ENCODE measurements around the gene ELOVL5.
"Not testable (repeated sequence)": the region's sequence is repeated elsewhere in the genome, so short reads cannot be mapped to it uniquely, and the experiment has no call there.

Gene ELOVL5
- total RNA-seq, result 82.2 to 109 (median 94.1) reads per million in 4 experiments

DNA sequence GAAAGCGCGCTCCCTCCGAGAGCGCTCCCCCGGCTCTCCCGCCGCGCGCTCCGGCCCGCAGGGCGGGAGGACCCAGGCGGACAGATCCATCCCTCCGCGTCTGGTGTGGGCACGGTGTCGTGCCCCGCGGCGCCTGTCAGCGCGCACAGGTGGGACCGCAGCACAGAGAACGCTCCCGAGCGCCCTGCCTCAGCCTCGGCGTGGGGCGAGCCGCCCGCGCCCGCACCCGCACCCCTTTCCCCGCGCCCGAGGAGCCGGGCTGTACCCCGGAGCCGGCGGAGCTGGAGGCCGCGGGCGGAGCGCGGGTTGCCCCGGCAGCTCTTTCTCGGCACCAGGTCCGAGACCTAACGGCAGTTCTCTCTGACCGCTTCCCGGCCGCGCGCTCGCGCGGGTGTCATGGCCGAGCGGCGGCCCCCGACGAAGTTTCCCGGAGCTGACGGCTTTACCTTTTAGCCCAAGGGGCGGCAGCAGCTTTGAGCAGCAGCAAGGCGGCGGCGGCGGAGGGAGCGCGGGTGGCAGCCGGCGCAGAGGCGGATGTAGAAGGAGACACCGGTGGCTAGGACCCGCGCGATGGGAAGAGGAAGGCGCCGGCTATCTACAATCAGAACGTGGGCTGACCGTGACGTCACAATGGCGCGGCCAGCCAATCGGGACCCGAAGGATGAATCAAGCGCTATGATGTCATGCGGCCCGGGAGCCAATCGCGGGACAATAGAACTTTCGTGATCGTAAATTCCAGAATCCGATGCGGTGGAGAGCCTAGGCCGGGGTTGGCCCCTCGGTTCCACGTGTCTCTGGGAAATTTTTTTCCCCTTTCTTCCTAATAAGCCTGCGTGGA, at the start of gene ELOVL5:
Gene ELOVL5 (minus strand): TSS at position 580 of the 838 bp plus-strand sequence. CDS start 53,251 bp downstream, outside the sequence.
- peak; percentile 97 for DNase-seq

GRCh38 chr6:53397283-53397682, 48.5 kb upstream of the ELOVL5 start:
- DNase-seq, result no peak

DNA sequence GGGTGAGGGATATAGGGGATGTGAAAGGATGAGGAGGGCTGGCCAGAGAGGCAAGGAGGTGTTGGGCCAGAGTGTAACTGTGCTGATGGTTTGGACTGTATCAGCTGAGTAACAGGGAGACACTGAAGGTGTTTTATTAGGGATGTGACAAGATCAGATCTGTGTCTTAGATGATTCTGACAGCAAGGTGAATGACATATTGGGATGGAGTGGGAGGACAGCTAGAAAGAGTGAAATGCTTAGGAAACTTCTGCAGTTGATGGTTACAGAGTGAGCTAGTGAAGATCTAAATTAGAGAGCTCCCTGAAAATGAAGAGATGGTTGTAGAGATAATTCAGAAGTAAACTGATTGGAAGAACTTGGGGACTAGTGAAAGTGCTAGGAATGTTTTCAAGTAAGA, 47.2 kb upstream of the ELOVL5 start:
- no peak for DNase-seq

GRCh38 chr6:53394704-53395103, 46.0 kb upstream of the ELOVL5 start:
- no peak for DNase-seq

DNA sequence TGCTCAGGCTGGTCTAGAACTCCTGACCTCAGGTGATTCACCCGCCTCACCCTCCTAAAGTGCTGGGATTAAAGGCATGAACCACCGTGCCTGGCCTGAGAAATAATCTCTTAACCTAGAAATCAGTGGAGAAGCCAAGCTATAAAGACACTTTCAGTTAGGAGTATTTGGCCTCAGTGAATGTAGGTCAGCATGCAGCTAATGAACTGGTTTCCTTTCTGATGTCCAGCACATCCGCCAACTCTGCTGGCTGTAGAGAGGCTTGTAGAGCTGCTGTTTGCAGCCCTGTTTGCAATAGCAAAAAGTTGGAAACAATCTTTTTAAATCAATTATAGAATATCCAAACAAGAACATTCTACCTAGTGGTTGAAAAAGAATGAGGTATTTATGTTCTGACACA, 42.4 kb upstream of the ELOVL5 start:
- DNase-seq, result no peak

DNA sequence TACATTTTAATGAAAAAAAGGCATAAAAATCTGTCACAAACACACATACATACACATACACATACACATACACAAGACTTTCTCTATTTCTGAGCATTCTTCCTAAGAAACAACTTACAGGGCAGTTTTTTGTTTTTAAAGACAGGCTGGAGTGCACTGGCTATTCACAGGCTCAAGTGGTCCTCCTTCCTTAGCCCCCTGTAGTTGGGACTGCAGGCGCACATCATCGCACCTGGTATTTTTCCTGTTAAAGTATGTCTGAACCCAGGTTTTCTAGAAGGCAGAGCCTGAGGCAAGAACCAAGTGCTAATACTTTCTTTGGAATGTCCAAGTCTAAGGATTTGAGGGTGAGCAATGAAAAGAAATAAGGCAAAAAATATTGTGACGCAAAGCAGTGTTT, 41.3 kb upstream of the ELOVL5 start:
- no peak for DNase-seq

GRCh38 chr6:53388615-53389014, 39.9 kb upstream of the ELOVL5 start:
- DNase-seq, result not testable (repeated sequence)

- DNase-seq, result no peak
These were observed 33.7 kb upstream of the ELOVL5 start for GRCh38 chr6:53382421-53382820.

GRCh38 chr6:53378208-53378607, 29.5 kb upstream of the ELOVL5 start:
- no peak for DNase-seq

DNA sequence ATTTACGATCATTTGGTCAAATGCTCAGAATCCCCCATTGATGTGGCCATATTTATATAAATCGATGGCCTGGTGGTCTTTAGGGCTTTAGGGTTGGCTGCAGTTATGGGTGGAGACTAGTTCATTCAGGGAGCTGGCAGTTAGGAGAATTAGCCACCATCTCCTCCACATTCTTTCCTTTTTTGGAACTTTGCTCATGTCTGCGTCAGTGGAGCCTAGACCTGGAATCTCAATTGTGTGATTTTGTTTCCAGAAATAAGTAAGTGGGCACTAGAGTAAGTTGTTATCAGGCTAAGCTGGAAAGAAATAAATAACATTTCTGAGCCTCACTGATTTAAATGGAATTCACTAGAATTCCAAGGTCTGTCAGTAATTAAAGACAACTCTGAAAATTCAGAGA, 29.0 kb upstream of the ELOVL5 start:
- no peak for DNase-seq

DNA sequence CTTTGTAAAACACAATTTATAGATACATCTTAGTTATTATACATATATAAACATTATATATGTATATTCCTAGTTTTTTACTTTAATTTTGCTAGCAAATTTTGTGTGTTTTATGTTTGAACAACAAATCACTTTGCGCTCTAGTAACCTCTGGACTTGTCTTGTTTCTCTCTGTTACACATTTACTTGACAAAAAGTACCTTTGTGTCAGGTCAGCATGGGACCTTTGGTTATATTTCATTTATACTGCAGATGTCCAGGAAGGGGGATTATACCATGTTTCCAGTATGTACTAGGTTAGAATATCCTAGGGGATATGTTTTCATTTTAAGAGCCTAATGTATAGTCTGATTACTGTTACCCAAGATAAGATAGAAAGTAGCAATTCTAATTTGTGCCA, 28.5 kb upstream of the ELOVL5 start:
- DNase-seq, result no peak

DNA sequence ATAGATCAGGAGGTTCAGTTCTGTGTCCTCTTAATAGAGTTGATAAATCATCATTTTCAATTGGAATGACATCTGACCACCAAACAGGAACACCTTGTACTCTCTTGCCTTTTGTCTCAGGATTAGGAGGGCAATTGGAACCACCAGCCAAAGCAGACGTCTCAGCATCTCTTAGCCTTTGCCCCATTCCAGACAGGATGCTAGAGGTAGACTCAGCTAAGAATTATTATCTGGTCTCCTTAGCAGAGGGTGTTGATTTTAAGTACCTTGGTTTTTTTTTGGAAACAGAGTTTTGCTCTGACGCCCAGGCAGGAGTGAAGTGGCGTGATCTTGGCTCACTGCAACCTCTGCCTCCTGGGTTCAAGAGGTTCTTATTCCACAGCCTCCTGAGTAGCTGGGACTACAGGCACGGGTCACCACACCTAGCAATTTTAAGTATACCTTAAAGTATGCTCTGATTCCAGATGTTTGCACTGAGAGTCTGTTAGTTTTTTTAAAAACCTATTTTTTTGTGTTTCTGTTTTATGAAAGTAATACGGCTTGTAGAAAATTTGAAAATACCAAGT, 28.0 kb upstream of the ELOVL5 start:
- DNase-seq, result no peak

GRCh38 chr6:53375847-53376246, 27.1 kb upstream of the ELOVL5 start:
- DNase-seq, result no peak

DNA sequence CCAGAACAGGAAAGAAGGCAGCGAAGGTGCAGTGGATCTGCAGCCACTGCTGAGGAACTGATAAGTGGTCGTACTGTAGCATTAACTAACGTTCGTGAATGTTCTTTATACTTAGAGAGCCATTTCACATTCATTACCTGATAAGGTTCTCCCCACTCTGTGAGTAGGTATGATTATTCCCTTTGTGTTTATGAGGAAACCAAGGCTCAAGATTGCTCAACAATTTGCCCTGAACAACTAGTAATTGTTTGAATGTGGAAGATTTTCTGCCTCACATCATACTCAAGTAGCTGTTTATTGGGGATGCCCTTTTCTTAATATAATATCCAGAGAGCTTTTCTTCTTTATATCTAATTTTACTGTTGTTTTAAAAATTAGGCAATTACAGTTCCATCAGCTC, 24.9 kb upstream of the ELOVL5 start:
- DNase-seq, result no peak

DNA sequence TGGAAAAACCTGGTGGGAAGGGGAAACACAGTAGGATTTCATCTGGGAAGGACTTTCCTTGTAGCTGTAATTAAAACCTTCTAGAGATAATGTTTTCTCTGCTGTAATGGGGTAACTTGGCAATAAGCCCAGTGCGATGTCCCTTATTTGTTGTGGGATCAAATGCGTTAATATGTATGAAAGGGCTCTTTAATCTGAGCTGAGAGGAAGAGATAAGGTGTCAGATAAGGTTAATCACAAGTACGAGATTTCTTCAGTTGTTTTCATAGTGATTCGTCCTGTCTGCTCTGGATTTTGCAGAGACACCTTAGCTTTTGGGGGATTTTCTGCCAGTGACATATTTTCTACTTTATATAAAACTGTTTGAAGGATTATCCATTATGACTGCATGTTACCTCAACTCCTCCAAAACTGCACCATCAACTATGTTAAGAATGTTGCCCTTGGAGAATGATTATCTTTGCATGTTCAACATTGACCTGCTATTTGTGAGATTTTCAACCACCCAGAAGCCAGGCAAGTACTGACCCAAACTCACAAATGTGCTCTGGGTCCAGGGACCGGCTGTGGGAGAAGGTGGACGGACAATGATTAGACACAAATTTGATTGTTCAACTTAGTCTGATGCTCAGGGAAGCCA, 21.2 kb upstream of the ELOVL5 start:
- no peak for DNase-seq

- DNase-seq, result no peak
These were observed 20.3 kb upstream of the ELOVL5 start for GRCh38 chr6:53369051-53369450.

DNA sequence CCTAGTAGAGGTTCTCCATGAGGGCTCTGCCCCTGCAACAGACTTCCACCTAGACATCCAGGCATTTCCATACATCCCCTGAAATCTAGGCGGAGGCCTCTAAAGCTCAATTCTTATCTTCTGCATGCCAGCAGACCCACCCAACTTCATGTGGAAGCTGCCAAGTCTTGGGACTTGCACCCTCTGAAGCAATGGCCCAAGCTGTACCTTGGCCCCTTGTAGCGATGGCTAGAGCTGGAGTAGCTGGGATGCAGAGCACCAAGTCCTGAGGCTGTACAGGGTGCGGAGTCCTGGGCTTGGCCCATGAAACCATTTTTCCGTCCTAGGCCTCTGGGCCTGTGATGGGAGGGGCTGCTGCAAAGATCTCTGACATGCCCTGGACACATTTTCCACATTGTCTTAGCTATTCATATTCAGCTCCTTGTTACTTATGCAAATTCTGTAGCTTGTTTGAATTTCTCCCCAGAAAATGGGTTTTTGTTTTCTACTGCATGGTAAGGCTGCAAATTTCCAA, 17.4 kb upstream of the ELOVL5 start:
- no peak for DNase-seq

DNA sequence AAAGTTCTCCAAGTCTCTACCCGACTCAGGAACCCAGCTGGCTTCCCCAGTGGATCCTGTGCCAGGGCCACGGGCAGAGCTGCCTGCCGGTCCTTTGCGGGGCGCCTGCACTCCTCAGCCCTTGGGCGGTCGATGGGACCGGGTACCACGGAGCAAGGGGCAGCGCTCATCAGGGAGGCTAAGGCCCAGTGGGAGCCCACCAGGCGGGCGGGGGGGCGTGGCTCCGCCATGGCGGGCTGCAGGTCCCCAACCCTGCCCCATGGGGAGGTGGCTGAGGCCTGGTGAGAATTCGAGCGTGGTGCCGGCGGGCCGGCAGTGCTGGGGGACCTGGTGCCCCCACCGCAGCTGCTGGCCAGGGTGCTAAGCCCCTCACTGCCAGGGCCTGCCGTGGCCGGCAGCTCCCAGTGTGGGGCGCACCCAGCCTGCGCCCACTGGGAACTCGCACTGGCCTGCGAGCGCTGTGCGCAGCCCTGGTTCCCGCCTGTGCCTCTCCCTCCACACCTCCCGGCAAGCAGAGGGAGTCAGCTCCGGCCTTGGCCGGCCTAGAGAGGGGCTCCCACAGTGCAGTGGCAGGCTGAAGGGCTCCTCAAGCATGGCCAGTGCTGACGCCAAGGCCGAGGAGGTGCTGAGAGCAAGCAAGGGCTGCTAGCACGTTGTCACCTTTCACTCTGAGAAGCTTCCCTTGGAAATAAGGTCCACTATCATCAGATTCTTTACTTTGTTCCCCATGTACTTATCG, 14.8 kb upstream of the ELOVL5 start:
- no peak for DNase-seq

DNA sequence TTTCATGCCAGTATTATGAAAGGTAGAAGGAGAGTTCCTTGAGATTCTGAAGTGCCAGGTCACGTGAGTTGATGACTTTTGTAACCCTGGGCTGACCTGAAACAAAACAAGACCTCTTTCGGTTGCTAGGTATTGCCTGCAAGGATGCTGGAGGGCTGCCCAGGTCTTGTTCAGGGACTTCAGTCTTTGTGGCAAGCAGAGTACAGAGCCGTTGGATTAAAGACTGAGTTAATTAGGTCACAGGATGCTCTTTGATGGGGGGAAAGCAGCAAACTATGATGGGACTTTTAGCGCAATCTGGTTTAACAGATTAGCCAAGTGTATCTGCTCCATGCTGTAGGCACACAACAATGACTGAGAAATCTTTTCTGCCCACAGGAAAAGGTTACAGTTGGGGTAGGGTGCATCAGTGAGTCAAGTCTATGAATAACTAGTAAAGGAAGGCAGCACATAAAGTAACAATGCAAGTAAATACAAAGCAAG, 12.8 kb upstream of the ELOVL5 start:
- peak; percentile 38 for DNase-seq

DNA sequence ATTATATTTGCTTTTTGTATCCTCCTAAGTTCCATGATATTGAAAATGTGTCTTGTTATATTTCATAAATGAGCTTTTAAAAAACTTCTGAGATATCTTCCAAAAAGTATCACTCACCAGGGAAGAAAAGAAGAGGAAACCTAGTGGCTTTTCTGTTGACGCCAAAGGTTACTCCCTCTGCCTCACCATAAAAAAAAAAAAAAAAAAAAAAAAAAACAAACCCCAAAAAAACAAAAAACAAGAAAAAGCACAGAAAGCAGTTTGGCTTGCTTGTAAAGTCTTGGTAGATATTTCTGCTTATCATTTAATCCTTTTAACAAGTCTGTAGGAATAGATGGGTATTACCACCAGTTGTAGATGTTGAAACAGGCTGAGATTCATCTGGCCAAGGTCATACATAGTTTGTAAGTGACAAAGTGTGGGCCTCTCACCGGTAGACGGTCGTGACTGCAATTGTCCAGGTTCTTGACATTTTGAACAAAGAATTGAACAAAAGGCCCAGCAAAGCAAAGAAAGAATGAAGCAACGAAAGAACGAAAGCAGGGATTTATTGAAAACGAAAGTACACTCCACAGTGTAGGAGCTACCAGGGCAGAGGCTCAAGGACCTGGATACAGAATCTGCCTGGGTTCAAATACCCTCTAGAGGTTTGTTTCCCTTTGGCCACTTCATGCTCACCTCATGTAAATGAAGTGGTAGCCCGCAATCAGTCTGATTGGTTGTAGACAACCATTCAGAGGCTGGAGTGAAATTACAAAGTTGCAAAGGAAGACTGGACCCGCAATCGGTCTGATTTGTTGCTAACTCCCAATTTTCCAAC, 11.6 kb upstream of the ELOVL5 start:
- DNase-seq, result no peak

GRCh38 chr6:53359843-53360092, 11.0 kb upstream of the ELOVL5 start:
- no peak for DNase-seq
